SK-N-SH (cell line): ENCODE results near the gene ZNF837. TPM values are rescaled to one million over a fixed set of nuclear protein-coding genes. Genes with fewer than 3 reads are reported as not detected.
A peak's percentile ranks its signal among the peaks of the same experiment; 100 is the strongest.

Source experiments
- CTCF ChIA-PET: fragments of 300-600, 350-600 bp; formaldehyde crosslinking; extraction: SDS; loops from one replicate; lab custom pipeline; 2021; lab: Yijun Ruan, JAX
- POLR2A ChIA-PET: fragments of 350-600 bp; sonication (Branson Sonifier 250); formaldehyde crosslinking; extraction: SDS; loops from one replicate; lab custom pipeline; 2020; ENCODE audit warnings: antibody characterized with exemption, inconsistent platforms; lab: Yijun Ruan, JAX
- DNase-seq: peaks from one replicate; pipeline ENCODE4 v3.0.0; 2012
- H2AFZ ChIP-seq: fragments of 200-600 bp; sonication (generic); 2 replicates; pipeline ENCODE4 v1.8.1; 2016; ENCODE audit warnings: antibody characterized with exemption, mild to moderate bottlenecking, low read depth
- H3F3A ChIP-seq: fragments of 200-600 bp; sonication (generic); replicated peaks from 2 replicates; pipeline ENCODE3; 2016; ENCODE audit warnings: antibody characterized with exemption, mild to moderate bottlenecking; ENCODE audit not compliant: insufficient read depth
- H3K27ac ChIP-seq, 2 experiments: fragments of 200-500 bp in 1 of 2; fragments of 200-600 bp in 1 of 2; sonication (Bioruptor generic) in 1 of 2; sonication (generic), shearing (Covaris generic) in 1 of 2; 2 replicates each; pipeline versions ENCODE4 v1.5.1 to v1.6.1; 2014 to 2016; ENCODE audit warnings: low read depth in 2 of 2, inconsistent platforms in 1 of 2, low read length in 1 of 2, mild to moderate bottlenecking in 1 of 2, mixed read lengths in 1 of 2
- H3K27me3 ChIP-seq: fragments of 200-600 bp; sonication (generic), shearing (Covaris generic); 2 replicates; pipeline ENCODE4 v1.6.1; 2016; ENCODE audit warnings: mixed run types; ENCODE audit not compliant: insufficient read depth
- H3K36me3 ChIP-seq, 2 experiments: fragments of 200-500 bp in 1 of 2; fragments of 200-600 bp in 1 of 2; sonication (Bioruptor generic) in 1 of 2; sonication (generic) in 1 of 2; replicated peaks in 1 of 2; 2 replicates each; pipeline versions ENCODE3 to v1.5.1; 2014 to 2016; ENCODE audit warnings: low read length in 1 of 2, mild to moderate bottlenecking in 1 of 2; ENCODE audit not compliant: insufficient read depth in 2 of 2, control insufficient read depth in 1 of 2
- H3K4me1 ChIP-seq, 2 experiments: fragments of 200-500 bp in 1 of 2; fragments of 200-600 bp in 1 of 2; sonication (Bioruptor generic) in 1 of 2; sonication (generic), shearing (Covaris generic) in 1 of 2; 2 replicates each; pipeline versions ENCODE4 v1.5.1 to v1.6.1; 2014 to 2016; ENCODE audit warnings: low read depth in 1 of 2, low read length in 1 of 2, mixed run types in 1 of 2; ENCODE audit not compliant: insufficient read depth in 2 of 2, control insufficient read depth in 1 of 2
- H3K4me2 ChIP-seq: fragments of 200-600 bp; sonication (generic), shearing (Covaris generic); 2 replicates; pipeline ENCODE4 v1.6.1; 2017; ENCODE audit warnings: mixed run types
- H3K4me3 ChIP-seq, 2 experiments: fragments of 200-500 bp in 1 of 2; fragments of 200-600 bp in 1 of 2; sonication (Bioruptor generic) in 1 of 2; sonication (generic), shearing (Covaris generic) in 1 of 2; 2 replicates each; pipeline versions ENCODE4 v1.5.1 to v1.8.1; 2014 to 2016; ENCODE audit warnings: low read depth in 2 of 2, inconsistent platforms in 1 of 2, low read length in 1 of 2, mild to moderate bottlenecking in 1 of 2, mixed read lengths in 1 of 2, moderate library complexity in 1 of 2
- H3K79me2 ChIP-seq: fragments of 200-600 bp; sonication (generic); 2 replicates; pipeline ENCODE4 v1.8.1; 2017; ENCODE audit warnings: mild to moderate bottlenecking; ENCODE audit not compliant: insufficient read depth
- H3K9ac ChIP-seq: fragments of 200-600 bp; sonication (generic); 2 replicates; pipeline ENCODE4 v1.6.1; 2017; ENCODE audit warnings: mixed run types
- H3K9me2 ChIP-seq: fragments of 200-600 bp; sonication (generic); 2 replicates; pipeline ENCODE4 v1.6.1; 2017; ENCODE audit warnings: mixed run types
- H3K9me3 ChIP-seq: fragments of 200-600 bp; sonication (generic); 2 replicates; pipeline ENCODE4 v1.6.1; 2017; ENCODE audit warnings: mixed run types, mild to moderate bottlenecking, moderate library complexity
- H4K20me1 ChIP-seq: fragments of 200-600 bp; sonication (generic); 2 replicates; pipeline ENCODE4 v1.6.1; 2017; ENCODE audit warnings: mild to moderate bottlenecking, mixed run types; ENCODE audit not compliant: insufficient read depth
- EP300 ChIP-seq, 2 experiments: IDR thresholded peaks; 2 replicates each; pipeline versions ENCODE4 v1.4.0 to v1.6.1; 2012; ENCODE audit warnings: borderline replicate concordance in 1 of 2, low read depth in 1 of 2, low read length in 1 of 2
- FOSL2 ChIP-seq: IDR thresholded peaks from 2 replicates; pipeline ENCODE4 v1.4.0; 2012; ENCODE audit warnings: low read depth, mild to moderate bottlenecking, moderate library complexity, borderline replicate concordance
- GABPA ChIP-seq: IDR thresholded peaks from 2 replicates; pipeline ENCODE4 v1.4.0; 2012; ENCODE audit warnings: low read depth, mild to moderate bottlenecking
- JUND ChIP-seq: IDR thresholded peaks from 2 replicates; pipeline ENCODE4 v1.4.0; 2012
- MAX ChIP-seq: IDR thresholded peaks from 2 replicates; pipeline ENCODE4 v1.4.0; 2012; ENCODE audit warnings: low read depth
- MXI1 ChIP-seq: IDR thresholded peaks from 2 replicates; pipeline ENCODE4 v1.6.1; 2012; ENCODE audit warnings: mild to moderate bottlenecking, low read depth, low read length, improper control_type of control experiment
- NFIC ChIP-seq: IDR thresholded peaks from 2 replicates; pipeline ENCODE4 v1.4.0; 2012; ENCODE audit warnings: borderline replicate concordance
- NRF1 ChIP-seq: IDR thresholded peaks from 2 replicates; pipeline ENCODE4 v1.6.1; 2012; ENCODE audit warnings: low read depth, mild to moderate bottlenecking, low read length
- PBX3 ChIP-seq: IDR thresholded peaks from 2 replicates; pipeline ENCODE4; 2012
- RAD21 ChIP-seq: IDR thresholded peaks from 2 replicates; pipeline ENCODE4 v1.6.1; 2012; ENCODE audit warnings: mild to moderate bottlenecking, low read length
- RCOR1 ChIP-seq: fragments of 150-350 bp; IDR thresholded peaks from 2 replicates; pipeline ENCODE4 v1.6.1; 2017; ENCODE audit warnings: antibody characterized with exemption, low read length
- REST ChIP-seq: IDR thresholded peaks from 2 replicates; pipeline ENCODE4 v1.6.1; 2012; ENCODE audit warnings: mild to moderate bottlenecking, low read depth, low read length, moderate library complexity
- SIN3A ChIP-seq: IDR thresholded peaks from 2 replicates; pipeline ENCODE4 v1.6.1; 2012; ENCODE audit warnings: low read depth, mild to moderate bottlenecking, low read length, moderate library complexity, borderline replicate concordance
- SMC3 ChIP-seq: IDR thresholded peaks from 2 replicates; pipeline ENCODE4 v1.6.1; 2012; ENCODE audit warnings: low read depth, low read length, improper control_type of control experiment
- TCF12 ChIP-seq: IDR thresholded peaks from 2 replicates; pipeline ENCODE4 v1.4.0; 2012
- TEAD4 ChIP-seq: IDR thresholded peaks from 2 replicates; pipeline ENCODE4 v1.4.0; 2012; ENCODE audit warnings: mild to moderate bottlenecking, borderline replicate concordance; ENCODE audit not compliant: insufficient read depth
- USF1 ChIP-seq: IDR thresholded peaks from 2 replicates; pipeline ENCODE4 v1.4.0; 2012; ENCODE audit warnings: low read depth, borderline replicate concordance
- ZBTB33 ChIP-seq: IDR thresholded peaks from 2 replicates; pipeline ENCODE4 v1.4.0; 2012; ENCODE audit warnings: low read depth, borderline replicate concordance
- WGBS: methylation state at CpG from one replicate; pipeline ENCODE4 v1.1.6; 2017; ENCODE audit warnings: low lambda C conversion rate; 5-methylcytosine and 5-hydroxymethylcytosine counted together
- polyA plus RNA-seq, 3 experiments: library from polyadenylated mRNA; depleted of rRNA; stranded (reverse); fragments of >200 nt; gene quantifications; 2 replicates each; pipeline ENCODE4 v1.2.3, GENCODE V29; 2012
- TF ChIP-seq, protein P1 (sequence below): fragments of 150-350 bp; IDR thresholded peaks from 2 replicates; pipeline ENCODE4 v1.6.1; 2016; ENCODE audit warnings: mild to moderate bottlenecking, low read depth, low read length

Gene ZNF837
- polyA plus RNA-seq, 1 of the 3 experiments (the other 2 are of a cell fraction) = 1.6 TPM

DNA sequence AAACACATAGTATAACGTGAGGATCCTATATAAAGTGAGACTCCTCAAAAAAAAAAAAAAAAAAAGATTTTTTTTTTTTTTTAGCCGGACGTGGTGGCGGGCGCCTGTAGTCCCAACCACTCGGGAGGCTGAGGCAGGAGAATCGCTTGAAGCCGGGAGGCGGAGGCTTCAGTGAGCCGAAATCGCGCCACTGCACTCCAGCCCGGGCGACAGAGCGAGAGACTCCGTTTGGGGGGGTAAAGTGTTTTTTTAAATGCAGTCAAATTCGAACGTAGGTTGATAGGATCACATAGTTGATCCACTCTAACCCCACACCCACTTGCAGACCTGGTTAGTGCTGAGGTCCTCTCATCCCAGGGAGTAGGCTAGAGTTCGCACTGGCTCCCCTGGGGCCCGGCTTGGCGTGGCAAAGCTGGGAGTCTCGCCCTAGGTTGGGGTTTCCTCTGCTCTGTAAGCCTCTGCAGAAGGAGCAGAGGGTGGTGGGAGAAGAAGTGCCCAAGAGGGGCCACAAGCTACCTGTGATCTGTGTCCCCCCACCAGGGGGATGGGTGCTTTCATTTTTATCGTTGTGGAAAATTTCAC, 21.1 kb upstream of the ZNF837 start (continued):
- TF ChIP-seq ZBTB33 (no peak), USF1 (no peak), MAX (no peak)
- TF ChIP-seq, all 33 proteins: peak for 0

DNA sequence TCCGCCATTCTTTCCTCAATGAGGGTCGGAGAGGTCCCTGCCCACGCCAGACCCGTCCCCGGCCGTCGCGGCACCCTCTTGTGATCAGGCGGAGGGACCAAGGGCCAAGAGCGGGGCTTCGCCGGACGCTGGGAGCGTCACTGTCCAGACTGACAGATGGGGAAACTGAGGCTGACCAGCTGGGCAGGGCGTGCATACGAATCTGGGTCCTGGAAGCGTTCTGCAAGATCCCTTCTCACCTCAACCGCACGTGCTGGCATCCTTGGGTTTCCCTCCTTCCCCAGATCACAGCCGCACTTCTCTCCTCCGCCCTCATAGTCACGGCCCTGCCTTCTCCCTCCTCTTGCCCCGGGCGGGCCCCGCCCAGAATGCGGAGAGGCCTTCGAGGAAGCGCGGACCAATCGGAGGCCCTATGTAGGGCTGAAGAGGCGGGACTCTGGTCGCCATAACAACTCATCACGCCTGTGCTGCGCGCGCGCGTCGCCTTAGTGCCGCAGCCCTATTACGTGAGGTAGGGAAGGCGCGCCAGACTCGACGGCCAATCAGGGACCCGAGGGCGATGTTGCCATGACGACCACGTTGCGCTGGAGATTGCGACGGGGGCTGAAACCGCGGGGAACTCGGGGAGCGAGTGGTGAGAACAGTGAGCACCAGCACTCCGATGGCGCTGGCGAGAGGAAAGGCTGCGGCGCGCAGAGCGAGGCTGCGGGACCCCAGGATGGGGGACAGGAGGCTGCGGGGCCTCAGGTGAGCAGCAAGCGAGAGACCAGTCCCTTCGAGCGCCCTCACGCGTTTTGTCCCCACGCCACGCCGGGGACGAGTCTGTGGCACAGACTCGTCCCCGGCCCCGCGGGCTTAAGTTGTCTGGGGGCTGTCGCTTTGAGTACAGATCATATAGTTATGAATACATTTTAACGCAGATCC, 20.3 kb upstream of the ZNF837 start:
- ChIA-PET POLR2A (interaction anchor here (1.6 kb wide), 1 partner anchor 39 kb away, joined by 6 read pairs; the partner anchor contains the start of gene ZNF497), CTCF (no interaction called here)
- Histone ChIP-seq H3F3A (peaks cover 19% of the 10 kb centered on the region), H3K27me3 (no peaks in the 10 kb centered on the region), H3K4me2 (peak overlapping the region; percentile 100), H3K27ac (peak overlapping the region; percentile 75 to 87; a peak in 3 of 4 replicates), H4K20me1 (no peaks in the 10 kb centered on the region), H3K4me3 (peak overlapping the region; percentile 71 to 83), H3K9ac (peak overlapping the region; percentile 77), H3K36me3 (no peaks in the 10 kb centered on the region), H2AFZ (peak overlapping the region; percentile 89), H3K9me2 (no peaks in the 10 kb centered on the region), H3K4me1 (peaks cover 6 to 20% of the 10 kb centered on the region in 2 experiments; a peak in 2 of 4 replicates), H3K79me2 (peaks cover 17% of the 10 kb centered on the region), H3K9me3 (no peaks in the 10 kb centered on the region)
- 3% methylated on average over 66 of the region's 80 CpGs for WGBS
- peak; percentile 97 for DNase-seq
- no peak for TF ChIP-seq TEAD4
- peak; percentile 82 for TF ChIP-seq NRF1
- no peak for TF ChIP-seq REST
- TF ChIP-seq TCF12 = no peak
- TF ChIP-seq MXI1 = peak; percentile 95
- 0 out of 4 replicates have a peak, but pooled peaks of 1 of the 2 experiments have one; percentile 29 for TF ChIP-seq EP300 (IDR thresholded peaks at IDR 0.05; ENCODE audit: borderline replicate concordance in 1 of 2, low read depth in 1 of 2, low read length in 1 of 2)
- no peak for TF ChIP-seq GABPA
- peak; percentile 73 for TF ChIP-seq MAX
- TF ChIP-seq, protein P1, sequence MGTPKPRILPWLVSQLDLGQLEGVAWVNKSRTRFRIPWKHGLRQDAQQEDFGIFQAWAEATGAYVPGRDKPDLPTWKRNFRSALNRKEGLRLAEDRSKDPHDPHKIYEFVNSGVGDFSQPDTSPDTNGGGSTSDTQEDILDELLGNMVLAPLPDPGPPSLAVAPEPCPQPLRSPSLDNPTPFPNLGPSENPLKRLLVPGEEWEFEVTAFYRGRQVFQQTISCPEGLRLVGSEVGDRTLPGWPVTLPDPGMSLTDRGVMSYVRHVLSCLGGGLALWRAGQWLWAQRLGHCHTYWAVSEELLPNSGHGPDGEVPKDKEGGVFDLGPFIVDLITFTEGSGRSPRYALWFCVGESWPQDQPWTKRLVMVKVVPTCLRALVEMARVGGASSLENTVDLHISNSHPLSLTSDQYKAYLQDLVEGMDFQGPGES = peak; percentile 36; the same call in 1 of the 2 replicates
- TF ChIP-seq SIN3A = no peak; the same call in 1 of the 2 replicates
- TF ChIP-seq PBX3 = no peak
- TF ChIP-seq NFIC = no peak
- TF ChIP-seq RAD21 = no peak
- no peak for TF ChIP-seq RCOR1
- no peak for TF ChIP-seq JUND
- TF ChIP-seq FOSL2 = no peak
- TF ChIP-seq SMC3 = no peak
